A673 (cell line): ENCODE data around the gene TGIF1.

Experiments used
- CTCF ChIP-seq: fragments of 300-800, 200-600 bp; sonication (generic); conservative IDR thresholded peaks from 2 replicates; pipeline ENCODE4 v1.5.1; 2017; ENCODE audit warnings: low read depth, mild to moderate bottlenecking, antibody characterized with exemption, low read length, moderate library complexity, mixed read lengths
- EZH2 ChIP-seq: fragments of 200-600 bp; sonication (generic); IDR thresholded peaks from 2 replicates; pipeline ENCODE4 v1.6.1; 2017; ENCODE audit warnings: borderline replicate concordance, low read depth, mild to moderate bottlenecking, mixed read lengths, antibody characterized with exemption, low read length; ENCODE audit not compliant: poor library complexity, severe bottlenecking

GRCh38 chr18:3441290-3441689 is 8.7 kb upstream of the TGIF1 start:
- TF ChIP-seq CTCF (peak; percentile 63), EZH2 (no peak)
